Heart left ventricle (tissue), 16 donors: ENCODE results near the gene AOC1. TPM values are rescaled to one million over a fixed set of nuclear protein-coding genes. Genes with fewer than 3 reads are reported as not detected.

Experiments
- ATAC-seq, 4 donors: fragments of 200-7000 bp; cut with Tn5 transposase; one replicate each; pipeline ENCODE4 v1.9.1; 2020 to 2022; ENCODE audit warnings: moderate library complexity in 4 of 4, mild to moderate bottlenecking in 3 of 4, moderate number of reproducible peaks in 1 of 4
- DNase-seq, 5 donors: peaks; one replicate each; pipeline ENCODE4 v3.0.0-alpha.2; 2020
- H3K27ac ChIP-seq, 12 donors: fragments of 200-600 bp; sonication (generic) in 4 of 12; one replicate each; pipeline versions ENCODE4 v1.5.0 to v1.8.0; 2016 to 2022; ENCODE audit warnings: mild to moderate bottlenecking in 2 of 12
- H3K27me3 ChIP-seq, 9 donors: fragments of 200-600 bp; sonication (generic) in 2 of 9; one replicate each; pipeline versions ENCODE4 v1.5.1 to v1.8.0; 2016 to 2022; ENCODE audit warnings: mild to moderate bottlenecking in 3 of 9
- H3K36me3 ChIP-seq, 9 donors: fragments of 200-600 bp; sonication (generic) in 2 of 9; one replicate each; pipeline versions ENCODE4 v1.5.0 to v1.8.0; 2018 to 2022; ENCODE audit warnings: mild to moderate bottlenecking in 2 of 9
- H3K4me1 ChIP-seq, 12 donors: fragments of 200-600 bp; sonication (generic) in 4 of 12; one replicate each; pipeline versions ENCODE4 v1.5.0 to v1.8.0; 2016 to 2022; ENCODE audit warnings: mild to moderate bottlenecking in 3 of 12
- H3K4me3 ChIP-seq, 12 donors: fragments of 200-600 bp; sonication (generic) in 4 of 12; one replicate each; pipeline versions ENCODE4 v1.5.0 to v1.8.0; 2017 to 2022; ENCODE audit warnings: mild to moderate bottlenecking in 9 of 12, moderate library complexity in 4 of 12
- H3K9me3 ChIP-seq, 12 donors: fragments of 200-600 bp; sonication (generic) in 4 of 12; one replicate each; pipeline versions ENCODE4 v1.5.0 to v1.8.0; 2016 to 2022; ENCODE audit warnings: mild to moderate bottlenecking in 1 of 12
- POLR2A ChIP-seq, 2 donors: fragments of 450-650 bp; IDR thresholded peaks; one replicate each; pipeline ENCODE4 v1.6.1; 2017; ENCODE audit warnings: antibody characterized with exemption in 2 of 2, mild to moderate bottlenecking in 2 of 2, moderate library complexity in 2 of 2
- WGBS, 4 donors: extraction: QIAGEN DNeasy Blood & Tissue Kit in 2 of 4; methylation state at CpG; one replicate each; pipeline versions ENCODE4 v1.1.5 to v1.1.7; 2013 to 2018; 5-methylcytosine and 5-hydroxymethylcytosine counted together
- intact Hi-C, 10 donors: fragments of 100-400 bp; cut with DNase I; formaldehyde crosslinking; loops; one replicate each; pipeline versions ENCODE4 v1.11.1 to v1.14.2; 2022
- long read RNA-seq, 3 donors: library from polyadenylated mRNA; unstranded; transcript quantifications; one replicate each; pipeline ENCODE4 v2.0.0, GENCODE V29; 2020 to 2021
- polyA plus RNA-seq, 2 donors: library from polyadenylated mRNA; stranded (reverse); fragments of 200-250 nt; gene quantifications; one replicate each; pipeline ENCODE4 v1.2.3, GENCODE V29; 2013
- total RNA-seq, 9 donors: library from RNA; depleted of rRNA in 2 of 9; stranded (reverse); fragments of >200 nt in 2 of 9; fragmentation: NEBNext Ultra II Directional in 3 of 9; extraction: Animal tissue kit (Norgen Biotek cat#: 25700) in 3 of 9; gene quantifications; one replicate each; pipeline versions ENCODE4 v1.1.0 to v1.2.4, GENCODE V29; 2016 to 2023
- TF ChIP-seq, protein P1 (sequence below), 12 donors: fragments of 200-600 bp; sonication (generic) in 4 of 12; IDR thresholded peaks; one replicate each; pipeline versions ENCODE4 v1.5.0 to v1.8.0; 2018 to 2022; ENCODE audit warnings: antibody characterized with exemption in 12 of 12, mild to moderate bottlenecking in 5 of 12
- donor health status: ischemic (EF 13 %, LVEDD 7.1; RV severe dilation, severe dysfunction).
- donor health status: healthy with polysubstance abuse.
- donor health status: DM: no; HTN: yes; CAD: no.
- donor health status: DM: no; HTN: no; CAD: no.
- donor health status: ischemic (EF 25% LVEDD 6.9; RV normal size, moderate dysfunction).
- donor health status: ischemic (EF 25% LVEDD 5.7; RV mildly dilated, moderate dysfunction).
- donor health status: healthy.
- donor health status: DM: yes; HTN: yes; CAD: no.
- donor health status: ischemic (EF 35%, LVEDD 5.7; RV mildly dilated, moderate dysfunction).
- donor health status: nonischemic (EF 11% LVEDD 7.7; RV severe dilation, severe dysfunction).
- donor health status: DM: yes; HTN: yes; CAD: no.
- donor health status: PGD.
- donor health status: ischemic (EF 29% LVEDD 5.4; RV normal size, mild dysfunction).
- donor health status: nonischemic (EF 23%, LVEDD 6.1; RV moderate dilation, normal function).

AOC1 gene, protein sequence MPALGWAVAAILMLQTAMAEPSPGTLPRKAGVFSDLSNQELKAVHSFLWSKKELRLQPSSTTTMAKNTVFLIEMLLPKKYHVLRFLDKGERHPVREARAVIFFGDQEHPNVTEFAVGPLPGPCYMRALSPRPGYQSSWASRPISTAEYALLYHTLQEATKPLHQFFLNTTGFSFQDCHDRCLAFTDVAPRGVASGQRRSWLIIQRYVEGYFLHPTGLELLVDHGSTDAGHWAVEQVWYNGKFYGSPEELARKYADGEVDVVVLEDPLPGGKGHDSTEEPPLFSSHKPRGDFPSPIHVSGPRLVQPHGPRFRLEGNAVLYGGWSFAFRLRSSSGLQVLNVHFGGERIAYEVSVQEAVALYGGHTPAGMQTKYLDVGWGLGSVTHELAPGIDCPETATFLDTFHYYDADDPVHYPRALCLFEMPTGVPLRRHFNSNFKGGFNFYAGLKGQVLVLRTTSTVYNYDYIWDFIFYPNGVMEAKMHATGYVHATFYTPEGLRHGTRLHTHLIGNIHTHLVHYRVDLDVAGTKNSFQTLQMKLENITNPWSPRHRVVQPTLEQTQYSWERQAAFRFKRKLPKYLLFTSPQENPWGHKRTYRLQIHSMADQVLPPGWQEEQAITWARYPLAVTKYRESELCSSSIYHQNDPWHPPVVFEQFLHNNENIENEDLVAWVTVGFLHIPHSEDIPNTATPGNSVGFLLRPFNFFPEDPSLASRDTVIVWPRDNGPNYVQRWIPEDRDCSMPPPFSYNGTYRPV
- total RNA-seq (under 1 TPM in 5 of 9 donors, not detected in 4; 0.49 to 0.94 (median 0.69) TPM), polyA plus RNA-seq (under 1 TPM in 1 of 2 donors, not detected in 1; 0.06 TPM)
- long read RNA-seq, donor 1, partial matches to known transcripts = 1 of 2 reads
- long read RNA-seq, donor 1, other reads (novel, unspliced or antisense) = 1 of 2 reads
- long read RNA-seq, donor 2, partial matches to known transcripts = 0 of 2 reads
- long read RNA-seq, donor 2, other reads (novel, unspliced or antisense) = 1 of 2 reads
- long read RNA-seq, donor 3 = 0 reads

DNA sequence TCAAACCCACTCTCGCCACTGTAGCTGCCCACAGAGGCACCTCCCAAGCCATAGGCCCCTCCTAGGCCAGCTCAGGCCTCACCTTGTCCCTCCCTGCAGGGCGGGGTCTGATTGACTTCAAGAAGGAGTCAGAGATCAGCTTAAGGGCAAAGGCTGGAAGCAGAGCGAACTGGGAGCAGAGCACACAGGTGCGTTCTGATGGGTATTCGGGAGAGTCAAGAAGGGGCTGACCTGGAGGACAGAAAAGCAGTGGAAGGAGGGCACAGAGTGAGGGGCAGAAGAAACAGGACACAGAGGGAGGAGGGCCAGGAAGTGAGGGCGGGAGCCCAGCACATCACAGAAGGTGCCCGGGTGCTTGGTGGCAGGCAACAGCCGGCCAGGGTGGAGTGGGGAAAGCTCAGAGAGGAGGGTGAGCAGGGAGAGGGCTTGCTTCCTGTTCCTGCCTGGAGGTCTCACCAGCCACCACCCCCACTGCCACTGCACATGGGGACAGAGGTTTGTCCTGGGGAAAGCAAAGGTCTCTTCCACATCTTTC, at the start of gene AOC1:
TSS of gene AOC1 (plus strand) at position 147 of the 535 bp plus-strand sequence. CDS start 3,954 bp downstream, outside the sequence.
- Histone ChIP-seq H3K9me3 (no peaks in the 10 kb centered on the region), H3K27me3 (peaks cover 0 to 13% (median 0%) of the 10 kb centered on the region in 9 donors), H3K27ac (no peak within 1 kb of the TSS), H3K36me3 (no peaks in the 10 kb centered on the region), H3K4me1 (no peaks in the 10 kb centered on the region), H3K4me3 (no peak within 1 kb of the TSS)
- intact Hi-C loops = no loop called here
- no peak for TF ChIP-seq POLR2A (IDR thresholded peaks at IDR 0.05)
- TF ChIP-seq, protein P1, sequence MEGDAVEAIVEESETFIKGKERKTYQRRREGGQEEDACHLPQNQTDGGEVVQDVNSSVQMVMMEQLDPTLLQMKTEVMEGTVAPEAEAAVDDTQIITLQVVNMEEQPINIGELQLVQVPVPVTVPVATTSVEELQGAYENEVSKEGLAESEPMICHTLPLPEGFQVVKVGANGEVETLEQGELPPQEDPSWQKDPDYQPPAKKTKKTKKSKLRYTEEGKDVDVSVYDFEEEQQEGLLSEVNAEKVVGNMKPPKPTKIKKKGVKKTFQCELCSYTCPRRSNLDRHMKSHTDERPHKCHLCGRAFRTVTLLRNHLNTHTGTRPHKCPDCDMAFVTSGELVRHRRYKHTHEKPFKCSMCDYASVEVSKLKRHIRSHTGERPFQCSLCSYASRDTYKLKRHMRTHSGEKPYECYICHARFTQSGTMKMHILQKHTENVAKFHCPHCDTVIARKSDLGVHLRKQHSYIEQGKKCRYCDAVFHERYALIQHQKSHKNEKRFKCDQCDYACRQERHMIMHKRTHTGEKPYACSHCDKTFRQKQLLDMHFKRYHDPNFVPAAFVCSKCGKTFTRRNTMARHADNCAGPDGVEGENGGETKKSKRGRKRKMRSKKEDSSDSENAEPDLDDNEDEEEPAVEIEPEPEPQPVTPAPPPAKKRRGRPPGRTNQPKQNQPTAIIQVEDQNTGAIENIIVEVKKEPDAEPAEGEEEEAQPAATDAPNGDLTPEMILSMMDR (IDR thresholded peaks at IDR 0.05) = no peak
- ATAC-seq = peak in 1 of 4 donors; percentile 42
- WGBS, 4 donors = 64 to 73% (median 69%) methylated on average over 8 of the region's 8 CpGs
- peak in 1 of 5 donors; percentile 16 for DNase-seq

DNA sequence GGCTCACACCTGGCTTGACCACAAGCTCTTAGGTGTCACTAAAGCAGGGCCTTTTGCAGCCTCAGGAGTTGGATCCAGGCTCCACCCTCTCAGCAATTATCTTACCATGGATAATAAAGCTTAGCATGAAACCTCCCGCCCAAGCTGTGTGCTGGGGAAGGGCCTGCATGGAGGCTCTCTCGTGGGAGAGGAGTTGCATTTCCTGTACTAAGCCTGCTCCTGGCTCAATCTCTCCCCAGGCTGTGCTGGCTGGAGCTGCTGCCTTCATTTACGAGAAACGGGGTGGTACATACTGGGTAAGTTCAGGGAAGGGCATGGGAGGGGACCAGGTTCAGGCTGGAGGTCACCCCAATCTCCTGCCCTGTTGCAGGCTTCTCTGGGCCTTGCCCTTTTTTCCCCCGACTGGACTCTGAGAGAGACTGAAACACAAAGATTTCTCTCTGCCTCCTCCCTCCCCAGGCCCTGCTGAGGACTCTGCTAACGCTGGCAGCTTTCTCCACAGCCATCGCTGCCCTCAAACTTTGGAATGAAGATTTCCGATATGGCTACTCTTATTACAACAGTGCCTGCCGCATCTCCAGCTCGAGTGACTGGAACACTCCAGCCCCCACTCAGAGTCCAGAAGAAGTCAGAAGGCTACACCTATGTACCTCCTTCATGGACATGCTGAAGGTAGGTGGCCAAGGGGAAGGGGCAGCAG, 49.0 kb upstream of the AOC1 start:
- TF ChIP-seq, protein P1 (IDR thresholded peaks at IDR 0.05) = no peak
- no peak for TF ChIP-seq POLR2A (IDR thresholded peaks at IDR 0.05)
- intact Hi-C loops = no loop called here
- Histone ChIP-seq H3K36me3 (peaks cover 0 to 17% (median 0%) of the 10 kb centered on the region in 9 donors), H3K27me3 (peaks cover 0 to 31% (median 8%) of the 10 kb centered on the region in 9 donors), H3K4me1 (peaks cover 0 to 45% (median 10%) of the 10 kb centered on the region in 12 donors), H3K4me3 (peak overlapping the region in 1 of 12 donors; percentile 2), H3K27ac (peak overlapping the region in 3 of 12 donors; percentile 3 to 33 (median 15)), H3K9me3 (peaks cover 0 to 18% (median 8%) of the 10 kb centered on the region in 12 donors)
- DNase-seq (peak in 1 of 5 donors; percentile 34), ATAC-seq (peak; percentile 1 to 47 (median 20))
- WGBS, 4 donors = 56 to 66% (median 59%) methylated on average over 10 of the region's 10 CpGs

DNA sequence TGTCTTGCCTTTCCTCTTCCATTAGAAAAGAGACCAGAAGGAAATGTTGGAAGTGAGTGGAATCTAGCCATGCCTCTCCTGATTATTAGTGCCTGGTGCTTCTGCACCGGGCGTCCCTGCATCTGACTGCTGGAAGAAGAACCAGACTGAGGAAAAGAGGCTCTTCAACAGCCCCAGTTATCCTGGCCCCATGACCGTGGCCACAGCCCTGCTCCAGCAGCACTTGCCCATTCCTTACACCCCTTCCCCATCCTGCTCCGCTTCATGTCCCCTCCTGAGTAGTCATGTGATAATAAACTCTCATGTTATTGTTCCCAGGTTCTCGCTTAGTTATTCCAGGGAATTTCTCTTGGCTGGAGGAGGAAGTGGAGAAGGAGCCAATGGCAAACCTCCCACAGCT, 47.5 kb upstream of the AOC1 start:
- Histone ChIP-seq H3K9me3 (peaks cover 0 to 18% (median 8%) of the 10 kb centered on the region in 12 donors), H3K4me1 (peaks cover 0 to 41% (median 7%) of the 10 kb centered on the region in 12 donors), H3K27ac (no peak overlapping the region), H3K36me3 (peaks cover 0 to 17% (median 0%) of the 10 kb centered on the region in 9 donors), H3K27me3 (peaks cover 0 to 28% (median 7%) of the 10 kb centered on the region in 9 donors), H3K4me3 (no peak overlapping the region)
- intact Hi-C loops = no loop called here
- WGBS, 4 donors = 55 to 87% (median 79%) methylated on average over 5 of the region's 5 CpGs
- DNase-seq = no peak
- ATAC-seq = no peak
- no peak for TF ChIP-seq POLR2A (IDR thresholded peaks at IDR 0.05)
- TF ChIP-seq, protein P1 (IDR thresholded peaks at IDR 0.05) = no peak
